Mesendoderm (in vitro differentiated cells): ENCODE measurements around the gene ODR4. TPM values are rescaled to one million over a fixed set of nuclear protein-coding genes. Genes with fewer than 3 reads are reported as not detected.

Experiments used
- DNase-seq: peaks from one replicate; pipeline ENCODE4 v3.0.0; 2013
- H2AK5ac ChIP-seq: 2 replicates; pipeline ENCODE4 v1.6.1; 2013; ENCODE audit warnings: low read length, inconsistent platforms
- H2BK120ac ChIP-seq: 2 replicates; pipeline ENCODE4 v1.6.1; 2013; ENCODE audit warnings: low read depth, mild to moderate bottlenecking, low read length, moderate library complexity, mixed read lengths
- H2BK15ac ChIP-seq: replicated peaks from 2 replicates; pipeline ENCODE4 v1.6.1; 2013; ENCODE audit warnings: low read depth, mild to moderate bottlenecking, moderate library complexity
- H2BK5ac ChIP-seq: 2 replicates; pipeline ENCODE4 v1.6.1; 2013; ENCODE audit warnings: low read length, inconsistent platforms
- H3K18ac ChIP-seq: 2 replicates; pipeline ENCODE4 v1.6.1; 2013; ENCODE audit warnings: mild to moderate bottlenecking, low read length, mixed read lengths
- H3K23ac ChIP-seq: one replicate; pipeline ENCODE4 v1.6.1; 2013; ENCODE audit warnings: low read length
- H3K27ac ChIP-seq: 2 replicates; pipeline ENCODE4 v1.5.1; 2013; ENCODE audit warnings: low read depth, mild to moderate bottlenecking, inconsistent platforms, low read length, moderate library complexity
- H3K27me3 ChIP-seq: 2 replicates; pipeline ENCODE4 v1.6.1; 2013; ENCODE audit warnings: low read length, control low read depth, mild to moderate bottlenecking, inconsistent platforms; ENCODE audit not compliant: insufficient read depth, poor library complexity
- H3K36me3 ChIP-seq: 2 replicates; pipeline ENCODE4 v1.6.1; 2013; ENCODE audit warnings: low read length, inconsistent platforms; ENCODE audit not compliant: control insufficient read depth, insufficient read depth
- H3K4ac ChIP-seq: one replicate; pipeline ENCODE4 v1.6.1; 2013; ENCODE audit warnings: low read depth, mild to moderate bottlenecking, low read length, moderate library complexity
- H3K4me1 ChIP-seq: 2 replicates; pipeline ENCODE4 v1.6.1; 2013; ENCODE audit warnings: low read depth, low read length, inconsistent platforms; ENCODE audit not compliant: control insufficient read depth
- H3K4me2 ChIP-seq: 2 replicates; pipeline ENCODE4 v1.6.1; 2013; ENCODE audit warnings: low read length
- H3K4me3 ChIP-seq: 2 replicates; pipeline ENCODE4 v1.5.1; 2013; ENCODE audit warnings: mild to moderate bottlenecking, low read length
- H3K56ac ChIP-seq: one replicate; pipeline ENCODE4 v1.6.1; 2013; ENCODE audit warnings: low read length
- H3K79me1 ChIP-seq: 2 replicates; pipeline ENCODE4 v1.6.1; 2013; ENCODE audit warnings: low read length, inconsistent platforms
- H3K79me2 ChIP-seq: 2 replicates; pipeline ENCODE4 v1.6.1; 2013; ENCODE audit warnings: mild to moderate bottlenecking, low read length; ENCODE audit not compliant: control insufficient read depth, insufficient read depth
- H3K9ac ChIP-seq: 2 replicates; pipeline ENCODE4 v1.6.1; 2013; ENCODE audit warnings: low read length, inconsistent platforms
- H4K5ac ChIP-seq: one replicate; pipeline ENCODE4 v1.6.1; 2013; ENCODE audit warnings: low read length
- H4K8ac ChIP-seq: one replicate; pipeline ENCODE4 v1.6.1; 2013; ENCODE audit warnings: low read depth, mild to moderate bottlenecking, control low read depth, low read length, moderate library complexity
- WGBS: extraction: QIAGEN DNeasy Blood & Tissue Kit; methylation state at CpG from one replicate; pipeline ENCODE4 v1.1.7; 2013; ENCODE audit warnings: low lambda C conversion rate, missing lambda C conversion rate; ENCODE audit not compliant: insufficient coverage; ENCODE audit errors: extremely low coverage; 5-methylcytosine and 5-hydroxymethylcytosine counted together
- polyA plus RNA-seq, 2 experiments: library from polyadenylated mRNA; stranded (reverse); fragments of 200-250 nt; gene quantifications; one replicate each; pipeline ENCODE4 v1.2.3, GENCODE V29; 2013

The ODR4 gene
- polyA plus RNA-seq (2013, experiment 1 of 2): 12.1 TPM
- 12.4 TPM for polyA plus RNA-seq (2013, experiment 2 of 2)

- no peak within 1 kb of the TSS for H3K4ac ChIP-seq
- peaks cover 29% of the 10 kb centered on the region for H3K79me2 ChIP-seq
- H3K4me2 ChIP-seq: peak within 1 kb of the TSS; percentile 82
- peak within 1 kb of the TSS; percentile 26 for H2BK5ac ChIP-seq
- peak within 1 kb of the TSS; percentile 95 for H3K56ac ChIP-seq
- H3K4me3 ChIP-seq: peak within 1 kb of the TSS; percentile 93
- H3K79me1 ChIP-seq: peaks cover 2% of the 10 kb centered on the region
- H3K9ac ChIP-seq: peak within 1 kb of the TSS; percentile 91
- peak; percentile 100 for DNase-seq
- H2BK15ac ChIP-seq: no peak within 1 kb of the TSS
- no peak within 1 kb of the TSS for H2AK5ac ChIP-seq
- H3K18ac ChIP-seq: peak within 1 kb of the TSS; percentile 85
- no peak within 1 kb of the TSS for H2BK120ac ChIP-seq
- no CpG with 5 or more reads among the region's 60 CpGs for WGBS
- no peaks in the 10 kb centered on the region for H3K4me1 ChIP-seq
- H3K23ac ChIP-seq: no peak within 1 kb of the TSS
- no peak within 1 kb of the TSS for H4K8ac ChIP-seq
- no peaks in the 10 kb centered on the region for H3K27me3 ChIP-seq
- H4K5ac ChIP-seq: no peak within 1 kb of the TSS
- H3K36me3 ChIP-seq: no peaks in the 10 kb centered on the region
- peak within 1 kb of the TSS; percentile 98 for H3K27ac ChIP-seq
These were observed at the start of gene ODR4, which contains the start of gene TPR for GRCh38 chr1:186375152-186375928. Gene ODR4, plus strand, starts transcription at chr1:186375838. Its CDS starts 3,948 bp downstream, at chr1:186379786. Gene TPR, minus strand, starts transcription at chr1:186375253. Its CDS starts 225 bp downstream, at chr1:186375028.

- no peaks in the 10 kb centered on the region for H3K4me1 ChIP-seq
- no peak overlapping the region for H3K9ac ChIP-seq
- no peak for DNase-seq
- H2BK5ac ChIP-seq: no peak overlapping the region
- H3K4ac ChIP-seq: no peak overlapping the region
- H3K23ac ChIP-seq: no peak overlapping the region
- H3K79me1 ChIP-seq: no peaks in the 10 kb centered on the region
- H3K4me3 ChIP-seq: no peak overlapping the region
- no peak overlapping the region for H4K5ac ChIP-seq
- H2BK15ac ChIP-seq: no peak overlapping the region
- H3K56ac ChIP-seq: no peak overlapping the region
- H4K8ac ChIP-seq: no peak overlapping the region
- H2BK120ac ChIP-seq: no peak overlapping the region
- no CpG with 5 or more reads among the region's 1 CpG for WGBS
- H3K27ac ChIP-seq: no peak overlapping the region
- no peak overlapping the region for H2AK5ac ChIP-seq
- H3K36me3 ChIP-seq: peaks cover 2% of the 10 kb centered on the region
- H3K18ac ChIP-seq: no peak overlapping the region
- no peaks in the 10 kb centered on the region for H3K27me3 ChIP-seq
- no peaks in the 10 kb centered on the region for H3K79me2 ChIP-seq
- H3K4me2 ChIP-seq: no peak overlapping the region
These were observed 49.6 kb upstream of the ODR4 start for GRCh38 chr1:186326009-186326408.

GRCh38 chr1:186327331-186327730, 48.3 kb upstream of the ODR4 start:
- Histone ChIP-seq H4K5ac (no peak overlapping the region), H2BK15ac (no peak overlapping the region), H3K18ac (no peak overlapping the region), H3K4ac (no peak overlapping the region), H3K4me2 (no peak overlapping the region), H2BK5ac (no peak overlapping the region), H3K9ac (no peak overlapping the region), H3K56ac (no peak overlapping the region), H3K27me3 (no peaks in the 10 kb centered on the region), H3K4me3 (no peak overlapping the region), H3K79me2 (no peaks in the 10 kb centered on the region), H3K4me1 (no peaks in the 10 kb centered on the region), H3K36me3 (peaks cover 1% of the 10 kb centered on the region), H3K23ac (no peak overlapping the region), H2BK120ac (no peak overlapping the region), H2AK5ac (no peak overlapping the region), H3K79me1 (no peaks in the 10 kb centered on the region), H4K8ac (no peak overlapping the region), H3K27ac (no peak overlapping the region)
- DNase-seq: no peak
- no CpG with 5 or more reads among the region's 1 CpG for WGBS

GRCh38 chr1:186330758-186331157, 44.9 kb upstream of the ODR4 start:
- Histone ChIP-seq H3K4me1 (no peaks in the 10 kb centered on the region), H3K4ac (no peak overlapping the region), H2BK120ac (no peak overlapping the region), H3K4me2 (no peak overlapping the region), H2BK5ac (no peak overlapping the region), H3K36me3 (peaks cover 7% of the 10 kb centered on the region), H4K8ac (no peak overlapping the region), H3K4me3 (no peak overlapping the region), H3K56ac (no peak overlapping the region), H2BK15ac (no peak overlapping the region), H4K5ac (no peak overlapping the region), H3K27me3 (no peaks in the 10 kb centered on the region), H3K23ac (no peak overlapping the region), H3K9ac (no peak overlapping the region), H3K79me2 (no peaks in the 10 kb centered on the region), H3K79me1 (no peaks in the 10 kb centered on the region), H3K27ac (no peak overlapping the region), H2AK5ac (no peak overlapping the region), H3K18ac (no peak overlapping the region)
- no CpG with 5 or more reads among the region's 1 CpG for WGBS
- DNase-seq: peak; percentile 29

GRCh38 chr1:186337554-186337953, 38.1 kb upstream of the ODR4 start:
- DNase-seq: no peak
- Histone ChIP-seq H3K27ac (no peak overlapping the region), H3K4me1 (no peaks in the 10 kb centered on the region), H4K5ac (no peak overlapping the region), H3K9ac (no peak overlapping the region), H2AK5ac (no peak overlapping the region), H3K36me3 (peaks cover 8% of the 10 kb centered on the region), H3K18ac (no peak overlapping the region), H2BK120ac (no peak overlapping the region), H3K27me3 (no peaks in the 10 kb centered on the region), H3K23ac (no peak overlapping the region), H3K79me1 (no peaks in the 10 kb centered on the region), H3K79me2 (no peaks in the 10 kb centered on the region), H4K8ac (no peak overlapping the region), H2BK5ac (no peak overlapping the region), H2BK15ac (no peak overlapping the region), H3K56ac (no peak overlapping the region), H3K4me3 (no peak overlapping the region), H3K4ac (no peak overlapping the region), H3K4me2 (no peak overlapping the region)
- no CpG with 5 or more reads among the region's 2 CpGs for WGBS
